Esophagus squamous epithelium (tissue), 5 donors: Measurements from ENCODE around the gene ACSL3. TPM values are rescaled to one million over a fixed set of nuclear protein-coding genes. Genes with fewer than 3 reads are reported as not detected.

Experiments used
- DNase-seq: peaks from one replicate; lab custom pipeline; 2025; lab: John Stamatoyannopoulos, UW
- H3K27ac ChIP-seq, 4 donors: fragments of 200-600 bp; sonication (generic); one replicate each; pipeline ENCODE4 v1.5.1; 2016 to 2019; ENCODE audit warnings: mild to moderate bottlenecking in 1 of 4
- H3K27me3 ChIP-seq, 4 donors: fragments of 200-600 bp; sonication (generic); 1 replicate in 3 of 4; 2 replicates in 1 of 4; pipeline versions ENCODE4 v1.5.1 to v1.6.0; 2017 to 2021; ENCODE audit warnings: antibody characterized with exemption in 1 of 4
- H3K36me3 ChIP-seq, 3 donors: fragments of 200-600 bp; sonication (generic); one replicate each; pipeline ENCODE4 v1.5.1; 2016 to 2019
- H3K4me1 ChIP-seq, 3 donors: fragments of 200-600 bp; sonication (generic); one replicate each; pipeline ENCODE4 v1.5.1; 2017 to 2019
- H3K4me3 ChIP-seq, 4 donors: fragments of 200-600 bp; sonication (generic); 1 replicate in 3 of 4; 2 replicates in 1 of 4; pipeline ENCODE4 v1.5.1; 2016 to 2019; ENCODE audit warnings: mild to moderate bottlenecking in 2 of 4, moderate library complexity in 1 of 4
- H3K9me3 ChIP-seq, 3 donors: fragments of 200-600 bp; sonication (generic); one replicate each; pipeline ENCODE4 v1.5.1; 2016 to 2019
- POLR2A ChIP-seq, 4 donors: fragments of 450-650 bp; IDR thresholded peaks; one replicate each; pipeline ENCODE4 v1.6.1; 2017; ENCODE audit warnings: antibody characterized with exemption in 4 of 4, mild to moderate bottlenecking in 4 of 4, moderate library complexity in 3 of 4
- WGBS, 2 donors: methylation state at CpG; one replicate each; pipeline ENCODE4 v1.1.5; 2018; 5-methylcytosine and 5-hydroxymethylcytosine counted together
- intact Hi-C: fragments of 100-400 bp; cut with DNase I; formaldehyde crosslinking; loops from one replicate; pipeline ENCODE4 v1.15.0; 2022
- total RNA-seq, 4 donors: library from RNA; depleted of rRNA; stranded (reverse); fragments of >200 nt; gene quantifications; one replicate each; pipeline ENCODE4 v1.1.0, GENCODE V29; 2016
- TF ChIP-seq, protein P1 (sequence below), 6 experiments: fragments of 450-650 bp in 4 of 6; fragments of 200-600 bp in 2 of 6; sonication (generic) in 2 of 6; IDR thresholded peaks; one replicate each; pipeline ENCODE4 v1.5.1; 2016 to 2019; ENCODE audit warnings: antibody characterized with exemption in 6 of 6, mild to moderate bottlenecking in 4 of 6, moderate library complexity in 4 of 6
- donor health status: DM: yes; HTN: yes; CAD: no.

The ACSL3 gene
- total RNA-seq, 4 donors from 2014 or later = 62.4 to 84.6 (median 76.6) TPM

DNA sequence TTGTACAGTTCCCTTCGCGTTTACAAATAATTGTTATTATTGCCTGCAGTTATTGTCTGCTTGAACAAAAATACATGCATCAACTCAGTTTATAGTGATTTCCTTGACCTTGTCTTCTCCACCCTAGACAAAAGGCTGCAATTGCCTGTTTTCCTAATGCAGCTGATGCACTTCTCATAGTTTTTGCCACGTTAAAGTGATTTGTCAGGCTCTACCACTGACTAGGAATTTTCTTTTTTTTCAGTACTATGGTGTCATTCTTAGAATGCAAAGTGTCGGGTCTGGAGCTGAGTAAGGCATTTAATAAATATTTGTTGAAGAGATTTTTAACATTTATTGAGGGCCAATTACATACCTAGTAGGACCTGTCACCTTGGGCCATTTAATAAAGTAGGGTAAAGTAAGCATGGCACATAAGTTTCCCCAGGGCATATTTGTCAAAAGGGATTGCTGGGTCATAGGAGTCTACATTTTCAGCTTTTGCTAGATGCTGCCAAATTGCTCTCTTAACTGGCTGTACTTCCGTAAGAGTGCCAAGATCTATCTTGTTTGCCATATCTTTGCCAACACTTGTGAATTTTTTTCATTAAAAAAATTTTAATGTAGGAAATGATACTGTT, 24.1 kb downstream of the ACSL3 start:
- peaks cover 0 to 63% (median 37%) of the 10 kb centered on the region in 3 donors for H3K4me1 ChIP-seq
- no peak for DNase-seq
- no peak overlapping the region for H3K27ac ChIP-seq

DNA sequence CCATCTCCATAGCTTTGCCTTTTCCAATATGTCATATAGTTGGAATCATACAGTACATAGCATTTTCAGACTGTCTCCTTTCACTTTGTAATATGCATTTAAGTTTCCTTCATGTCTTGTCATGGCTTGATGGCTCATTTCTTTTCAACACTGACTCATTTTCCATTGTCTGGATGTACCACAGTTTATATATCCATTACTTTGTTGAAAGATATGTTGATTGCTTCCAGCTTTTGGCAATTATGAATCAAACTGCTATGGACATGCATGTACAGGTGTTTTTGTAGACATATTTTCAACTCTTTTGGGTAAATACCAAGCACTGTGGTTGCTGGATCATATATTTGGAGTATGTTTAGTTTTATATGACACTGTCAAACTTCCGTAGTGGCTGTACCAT, 26.3 kb downstream of the ACSL3 start:
- peaks cover 0 to 7% (median 0%) of the 10 kb centered on the region in 3 donors for H3K36me3 ChIP-seq
- no peaks in the 10 kb centered on the region for H3K27me3 ChIP-seq
- WGBS, 2 donors = 24 to 58% methylated on average over 1 of the region's 1 CpG
- TF ChIP-seq, protein P1, sequence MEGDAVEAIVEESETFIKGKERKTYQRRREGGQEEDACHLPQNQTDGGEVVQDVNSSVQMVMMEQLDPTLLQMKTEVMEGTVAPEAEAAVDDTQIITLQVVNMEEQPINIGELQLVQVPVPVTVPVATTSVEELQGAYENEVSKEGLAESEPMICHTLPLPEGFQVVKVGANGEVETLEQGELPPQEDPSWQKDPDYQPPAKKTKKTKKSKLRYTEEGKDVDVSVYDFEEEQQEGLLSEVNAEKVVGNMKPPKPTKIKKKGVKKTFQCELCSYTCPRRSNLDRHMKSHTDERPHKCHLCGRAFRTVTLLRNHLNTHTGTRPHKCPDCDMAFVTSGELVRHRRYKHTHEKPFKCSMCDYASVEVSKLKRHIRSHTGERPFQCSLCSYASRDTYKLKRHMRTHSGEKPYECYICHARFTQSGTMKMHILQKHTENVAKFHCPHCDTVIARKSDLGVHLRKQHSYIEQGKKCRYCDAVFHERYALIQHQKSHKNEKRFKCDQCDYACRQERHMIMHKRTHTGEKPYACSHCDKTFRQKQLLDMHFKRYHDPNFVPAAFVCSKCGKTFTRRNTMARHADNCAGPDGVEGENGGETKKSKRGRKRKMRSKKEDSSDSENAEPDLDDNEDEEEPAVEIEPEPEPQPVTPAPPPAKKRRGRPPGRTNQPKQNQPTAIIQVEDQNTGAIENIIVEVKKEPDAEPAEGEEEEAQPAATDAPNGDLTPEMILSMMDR (IDR thresholded peaks at IDR 0.05) = no peak
- no peak for TF ChIP-seq POLR2A (IDR thresholded peaks at IDR 0.05)
- no peak overlapping the region for H3K27ac ChIP-seq
- no peak overlapping the region for H3K4me3 ChIP-seq
- intact Hi-C loops = no loop called here
- H3K4me1 ChIP-seq = peaks cover 0 to 60% (median 39%) of the 10 kb centered on the region in 3 donors
- no peak for DNase-seq
- no peaks in the 10 kb centered on the region for H3K9me3 ChIP-seq

More for the DNA sequence above, 24.1 kb downstream of the ACSL3 start:
- intact Hi-C loops = no loop called here
- no peaks in the 10 kb centered on the region for H3K36me3 ChIP-seq
- H3K9me3 ChIP-seq = no peaks in the 10 kb centered on the region
- WGBS, 2 donors = 37 to 48% methylated on average over 5 of the region's 5 CpGs
- no peaks in the 10 kb centered on the region for H3K27me3 ChIP-seq
- TF ChIP-seq, protein P1 (IDR thresholded peaks at IDR 0.05) = no peak
- no peak for TF ChIP-seq POLR2A (IDR thresholded peaks at IDR 0.05)
- H3K4me3 ChIP-seq = no peak overlapping the region

DNA sequence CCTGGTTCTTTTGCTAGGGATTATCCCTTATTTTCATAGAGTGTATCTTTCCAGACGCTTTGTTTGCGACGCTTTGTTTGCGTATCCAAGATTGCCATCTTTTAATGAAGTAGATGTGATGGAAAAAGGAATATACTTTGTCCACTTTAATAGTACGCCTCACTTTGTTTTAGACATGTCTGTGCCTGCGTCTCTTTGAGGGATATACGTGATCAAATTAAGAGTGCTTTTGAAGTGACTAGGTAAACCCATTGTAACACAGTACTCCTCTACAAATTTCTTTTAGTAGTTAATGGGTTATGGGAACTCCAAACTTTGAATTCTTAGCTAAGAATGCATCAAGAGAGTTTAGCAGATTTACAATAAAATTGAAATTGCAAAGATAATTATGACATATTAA, 27.9 kb downstream of the ACSL3 start:
- Histone ChIP-seq H3K4me1 (peaks cover 0 to 50% (median 27%) of the 10 kb centered on the region in 3 donors), H3K36me3 (peaks cover 0 to 7% (median 0%) of the 10 kb centered on the region in 3 donors)
- intact Hi-C loops = no loop called here

DNA sequence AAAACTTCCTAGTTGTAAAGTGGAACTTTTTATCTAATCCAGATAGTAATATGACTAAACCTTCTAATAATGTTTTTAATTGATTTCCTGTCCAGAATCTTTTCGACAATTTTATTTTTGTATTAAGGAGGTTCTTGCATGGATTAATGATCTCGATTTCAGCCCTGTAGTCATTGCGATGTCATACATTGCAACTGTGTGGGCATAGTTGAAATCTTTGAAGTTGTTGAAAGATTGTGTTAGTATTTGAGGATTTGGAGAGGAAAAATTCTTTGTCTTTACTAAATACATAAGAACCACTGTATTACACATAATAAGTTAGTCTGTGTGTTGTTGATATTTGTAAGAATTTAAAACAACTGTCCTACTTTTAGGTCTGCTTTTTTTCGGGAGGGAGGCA, 31.1 kb downstream of the ACSL3 start:
- intact Hi-C loops = no loop called here
- peaks cover 0 to 23% (median 7%) of the 10 kb centered on the region in 3 donors for H3K4me1 ChIP-seq
- 51 to 63% methylated on average over 4 of the region's 4 CpGs for WGBS, 2 donors
- H3K27me3 ChIP-seq = no peaks in the 10 kb centered on the region
- TF ChIP-seq, protein P1 (IDR thresholded peaks at IDR 0.05) = no peak
- no peak for TF ChIP-seq POLR2A (IDR thresholded peaks at IDR 0.05)
- peak overlapping the region in 1 of 4 donors; percentile 25 for H3K4me3 ChIP-seq
- no peak for DNase-seq
- peaks cover 0 to 7% (median 0%) of the 10 kb centered on the region in 3 donors for H3K36me3 ChIP-seq
- no peaks in the 10 kb centered on the region for H3K9me3 ChIP-seq
- H3K27ac ChIP-seq = peak overlapping the region in 1 of 4 donors; percentile 29

More for the DNA sequence above, 27.9 kb downstream of the ACSL3 start:
- Histone ChIP-seq H3K27ac (no peak overlapping the region), H3K27me3 (no peaks in the 10 kb centered on the region), H3K9me3 (no peaks in the 10 kb centered on the region), H3K4me3 (no peak overlapping the region)
- TF ChIP-seq, protein P1 (IDR thresholded peaks at IDR 0.05) = no peak
- no peak for TF ChIP-seq POLR2A (IDR thresholded peaks at IDR 0.05)
- WGBS, 2 donors = 77 to 78% methylated on average over 7 of the region's 7 CpGs
- no peak for DNase-seq

DNA sequence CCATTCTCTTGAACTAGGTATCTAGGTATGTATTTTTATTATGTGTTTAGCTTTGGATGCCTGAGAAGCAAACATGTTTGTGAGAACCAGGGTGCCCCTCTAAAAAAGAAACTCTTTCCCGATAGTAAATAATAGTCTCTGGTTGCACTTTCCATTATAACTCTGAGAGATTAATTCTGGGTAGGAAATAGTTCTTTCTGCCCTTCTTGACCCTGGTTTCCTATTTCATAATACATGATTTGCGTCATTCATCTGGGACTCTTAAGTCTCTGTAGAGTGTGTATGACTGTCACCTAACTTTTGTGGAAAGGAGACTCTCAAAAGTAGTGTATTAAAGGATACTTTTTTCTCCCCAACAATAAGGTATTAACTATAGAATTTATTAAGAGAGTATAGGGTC, 31.5 kb downstream of the ACSL3 start:
- peaks cover 0 to 18% (median 7%) of the 10 kb centered on the region in 3 donors for H3K4me1 ChIP-seq
- peaks cover 0 to 7% (median 0%) of the 10 kb centered on the region in 3 donors for H3K36me3 ChIP-seq
- no peak for DNase-seq
- peak overlapping the region in 1 of 4 donors; percentile 25 for H3K4me3 ChIP-seq
- WGBS, 2 donors = 52 to 60% methylated on average over 2 of the region's 2 CpGs
- intact Hi-C loops = no loop called here
- H3K27ac ChIP-seq = peak overlapping the region in 1 of 4 donors; percentile 29
- no peaks in the 10 kb centered on the region for H3K27me3 ChIP-seq
- TF ChIP-seq POLR2A (IDR thresholded peaks at IDR 0.05) = no peak
- TF ChIP-seq, protein P1 (IDR thresholded peaks at IDR 0.05) = no peak
- H3K9me3 ChIP-seq = no peaks in the 10 kb centered on the region
